ENCODE measurements around the gene SPPL2A.

DNA sequence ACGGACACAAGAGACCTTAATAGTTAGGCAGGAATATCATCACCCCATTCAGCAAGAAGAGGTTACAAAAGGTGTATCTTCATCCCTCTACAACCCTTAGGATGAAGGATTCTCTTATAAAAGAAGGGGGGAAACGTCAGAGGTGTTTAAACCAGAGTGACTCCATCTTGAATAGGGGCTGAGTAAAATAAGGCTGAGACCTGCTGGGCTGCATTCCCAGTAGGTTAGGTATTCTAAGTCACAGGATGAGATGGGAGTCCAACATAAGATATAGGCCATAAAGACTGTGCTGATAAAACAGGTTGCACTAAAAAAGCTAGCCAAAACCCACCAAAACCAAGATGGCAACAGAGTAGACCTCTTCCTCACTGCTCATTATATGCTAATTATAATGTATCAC, 95.4 kb downstream of the SPPL2A start:
- TF ChIP-seq, protein P1, sequence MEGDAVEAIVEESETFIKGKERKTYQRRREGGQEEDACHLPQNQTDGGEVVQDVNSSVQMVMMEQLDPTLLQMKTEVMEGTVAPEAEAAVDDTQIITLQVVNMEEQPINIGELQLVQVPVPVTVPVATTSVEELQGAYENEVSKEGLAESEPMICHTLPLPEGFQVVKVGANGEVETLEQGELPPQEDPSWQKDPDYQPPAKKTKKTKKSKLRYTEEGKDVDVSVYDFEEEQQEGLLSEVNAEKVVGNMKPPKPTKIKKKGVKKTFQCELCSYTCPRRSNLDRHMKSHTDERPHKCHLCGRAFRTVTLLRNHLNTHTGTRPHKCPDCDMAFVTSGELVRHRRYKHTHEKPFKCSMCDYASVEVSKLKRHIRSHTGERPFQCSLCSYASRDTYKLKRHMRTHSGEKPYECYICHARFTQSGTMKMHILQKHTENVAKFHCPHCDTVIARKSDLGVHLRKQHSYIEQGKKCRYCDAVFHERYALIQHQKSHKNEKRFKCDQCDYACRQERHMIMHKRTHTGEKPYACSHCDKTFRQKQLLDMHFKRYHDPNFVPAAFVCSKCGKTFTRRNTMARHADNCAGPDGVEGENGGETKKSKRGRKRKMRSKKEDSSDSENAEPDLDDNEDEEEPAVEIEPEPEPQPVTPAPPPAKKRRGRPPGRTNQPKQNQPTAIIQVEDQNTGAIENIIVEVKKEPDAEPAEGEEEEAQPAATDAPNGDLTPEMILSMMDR (IDR thresholded peaks at IDR 0.05), result no peak
- TF ChIP-seq TEAD4 (CRISPR knock-in tag; IDR thresholded peaks at IDR 0.05) (no peak), CREM (CRISPR knock-in tag; IDR thresholded peaks at IDR 0.05) (no peak)

Measured in WTC11 (cell line).